GM19452 (cell line): ENCODE results near the gene CCDC141.

Experiments used
- ATAC-seq: cut with Tn5 transposase; IDR thresholded peaks from one replicate; pipeline ENCODE4 v1.9.1; 2021; ENCODE audit not compliant: unreplicated experiment

Gene CCDC141

GRCh38 chr2:178877874-178878273 is 172.1 kb downstream of the CCDC141 start:
- ATAC-seq, result no peak

GRCh38 chr2:178874529-178875240 is 175.3 kb downstream of the CCDC141 start:
- ATAC-seq, result no peak

GRCh38 chr2:178873912-178874311 is 176.0 kb downstream of the CCDC141 start:
- ATAC-seq, result no peak

DNA sequence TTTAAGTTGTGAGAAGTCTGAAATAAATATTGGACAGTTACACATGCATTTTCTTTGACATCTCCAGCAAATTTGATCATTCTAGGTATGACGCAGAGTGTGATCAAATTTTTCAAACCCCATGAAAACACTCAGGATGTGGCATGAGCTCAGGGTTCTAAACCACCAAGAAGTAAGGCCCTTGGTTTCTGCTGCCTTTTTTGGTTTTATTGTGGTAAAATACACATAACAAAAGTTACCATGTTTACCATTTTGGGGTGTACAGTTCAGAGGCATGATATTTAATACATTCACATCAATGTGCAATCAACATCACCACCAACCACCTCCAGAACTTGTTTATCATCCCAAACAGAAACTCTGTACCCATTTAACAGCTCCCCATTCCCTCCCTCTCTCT is 178.4 kb downstream of the CCDC141 start:
- no peak for ATAC-seq

DNA sequence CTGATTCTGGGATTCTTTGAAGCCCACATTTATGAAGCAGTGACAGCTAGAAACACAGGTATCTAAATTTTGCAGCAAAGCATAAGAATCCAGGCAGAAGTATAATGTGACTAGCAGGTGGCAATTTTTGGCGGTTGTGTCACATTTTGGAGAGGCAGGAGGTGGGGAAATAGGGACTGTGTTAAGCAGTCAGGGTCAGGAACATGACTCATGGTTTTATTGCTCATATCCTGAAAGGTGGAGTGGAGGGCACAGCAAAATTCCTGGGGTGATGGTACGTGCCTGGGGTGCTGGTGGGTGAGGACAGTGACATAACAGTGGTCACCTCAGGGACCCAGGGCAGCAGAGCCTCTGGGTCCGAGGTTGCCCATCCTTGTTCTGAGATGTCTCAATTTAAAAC is 179.2 kb downstream of the CCDC141 start:
- ATAC-seq, result no peak

DNA sequence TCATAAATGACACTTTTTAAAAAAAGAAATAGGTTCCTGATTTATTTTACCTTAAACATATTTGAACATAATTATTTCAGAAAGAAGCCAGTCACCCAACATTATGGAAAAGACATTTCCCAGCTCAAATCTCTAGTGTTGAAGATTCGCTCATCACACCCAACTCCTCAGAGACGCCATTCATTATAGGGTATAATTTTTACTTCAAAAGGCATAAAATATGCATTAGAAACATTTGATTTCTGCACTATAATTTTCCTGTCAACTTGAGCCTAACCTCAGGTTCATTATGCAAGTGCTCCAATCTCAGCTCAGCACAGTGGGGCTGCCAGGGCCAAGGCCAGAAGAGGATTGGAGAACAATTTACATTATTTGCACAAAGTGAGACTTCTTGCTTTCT is 183.9 kb downstream of the CCDC141 start:
- ATAC-seq, result no peak

DNA sequence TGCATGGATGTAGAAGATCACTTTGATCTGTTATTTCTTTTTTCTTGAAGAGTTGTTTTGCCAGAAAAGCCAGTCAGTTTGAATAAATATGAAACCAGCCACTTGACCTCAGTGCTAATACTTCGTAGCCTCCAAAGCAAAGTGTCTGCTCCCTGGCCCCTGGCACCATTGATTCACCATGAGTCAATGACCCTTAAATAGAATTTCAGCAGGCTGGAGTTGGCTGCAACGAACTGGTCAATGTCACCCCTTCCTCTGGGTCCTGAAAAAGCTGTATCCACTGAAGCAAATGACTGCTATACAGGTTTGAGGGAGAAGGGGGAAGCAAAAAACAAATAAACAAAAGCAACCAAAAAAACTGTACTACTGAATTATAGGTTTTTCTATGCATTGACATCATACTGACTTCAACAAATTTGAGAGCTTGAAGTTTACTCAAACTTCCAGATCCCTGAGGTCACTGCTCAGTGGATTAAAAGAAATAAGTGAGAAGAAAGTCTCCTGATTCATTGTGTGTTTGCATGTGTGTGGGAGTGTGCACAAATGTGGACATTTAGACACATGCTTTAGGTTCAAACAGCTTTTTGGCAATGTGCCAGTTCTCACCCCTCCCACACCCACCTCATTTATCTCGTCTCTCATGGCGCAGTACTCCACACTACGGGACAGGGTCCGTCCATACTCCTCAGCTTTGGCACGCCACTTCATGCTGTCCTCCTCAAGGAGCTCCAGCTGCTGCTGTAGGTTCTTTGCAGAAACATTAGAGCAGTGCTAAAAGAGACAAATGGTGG is 184.6 kb downstream of the CCDC141 start:
- ATAC-seq, result no peak

DNA sequence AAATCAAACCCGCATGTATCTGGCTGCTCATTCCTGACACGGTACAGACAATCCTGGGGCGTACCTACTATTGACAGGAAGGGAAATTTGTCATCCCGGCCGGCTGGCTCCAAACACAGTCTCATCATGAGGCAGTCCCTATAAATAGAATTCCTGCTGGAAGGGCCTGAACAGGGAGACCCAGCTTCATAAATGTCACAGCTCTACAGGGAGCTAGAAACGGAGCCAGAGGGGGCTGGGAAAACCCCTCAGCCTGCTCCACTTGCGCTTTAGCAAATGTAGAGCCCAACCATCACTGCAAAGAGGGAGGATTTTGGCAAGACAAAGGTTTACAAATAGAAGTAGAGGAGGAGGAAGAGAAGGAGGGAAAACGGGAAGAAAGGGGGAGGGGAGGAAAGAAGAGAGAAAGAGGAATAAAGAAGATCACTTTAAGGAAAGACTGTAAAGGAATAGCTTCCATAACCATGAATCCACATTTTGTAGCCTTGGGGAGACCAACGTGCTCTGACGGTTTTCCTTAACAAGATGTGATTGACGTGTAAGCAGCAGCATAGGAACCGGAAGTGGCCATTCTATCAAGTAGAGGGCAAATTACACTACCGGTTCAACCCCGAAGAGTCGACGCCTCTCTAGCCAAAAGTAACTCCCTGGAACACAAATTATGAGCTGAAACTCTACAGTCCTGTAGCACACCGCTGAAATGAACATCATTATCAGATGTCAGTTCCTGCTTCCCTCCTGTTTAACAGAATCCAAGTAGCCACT is 185.9 kb downstream of the CCDC141 start:
- no peak for ATAC-seq

DNA sequence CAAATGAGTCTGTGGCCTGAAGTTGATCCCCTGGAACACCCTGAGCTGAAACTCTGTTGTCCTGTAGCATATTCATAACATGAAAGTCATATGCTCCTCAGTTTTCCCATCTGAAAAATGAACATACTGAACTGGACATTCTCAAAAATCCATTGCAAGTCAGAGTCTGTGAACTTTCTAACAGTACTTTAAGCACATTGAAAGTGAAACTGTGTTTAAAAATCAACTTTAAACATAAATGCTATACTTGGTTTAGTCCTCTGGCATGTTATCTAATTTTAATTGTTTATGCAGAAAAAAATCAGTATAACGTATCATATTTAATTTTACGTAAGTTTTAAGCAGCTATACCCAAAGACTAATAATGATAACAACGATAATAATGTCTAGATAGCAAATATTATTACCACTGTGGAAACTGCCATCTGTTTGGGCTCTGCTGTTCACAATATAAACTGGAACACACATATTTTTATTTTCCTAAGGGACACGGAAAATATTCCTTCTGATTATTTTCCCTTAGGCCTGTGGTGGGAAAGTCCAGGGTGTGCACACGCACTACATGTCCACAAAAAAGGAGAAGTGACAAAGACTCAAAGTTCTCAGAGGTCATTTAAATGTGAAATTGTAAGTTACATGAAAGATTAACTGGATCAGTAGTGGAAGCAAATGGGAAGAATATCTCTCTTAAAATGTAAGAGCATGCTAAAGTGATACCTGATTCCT is 186.6 kb downstream of the CCDC141 start:
- ATAC-seq, result no peak

- no peak for ATAC-seq
Observed at GRCh38 chr2:178860551-178860950, 189.4 kb downstream of the CCDC141 start.

DNA sequence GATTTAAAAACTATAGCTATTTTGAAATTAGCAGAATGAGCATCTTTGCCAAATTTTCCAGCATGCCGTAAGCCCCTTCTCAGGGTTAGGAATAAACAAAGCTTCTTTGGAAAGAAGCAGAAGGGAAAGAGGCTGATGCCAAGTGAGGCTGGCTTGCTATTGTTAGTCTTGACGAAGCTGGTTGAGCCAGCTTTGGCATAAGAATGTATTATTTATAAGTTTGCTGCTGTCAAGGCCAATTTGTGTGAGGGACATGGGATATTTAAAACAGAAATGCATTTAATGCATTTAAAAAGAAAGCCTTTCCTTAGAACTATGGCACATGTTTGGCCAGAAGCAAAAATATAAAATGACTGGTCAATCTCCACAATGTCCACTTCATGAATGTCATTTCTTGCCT is 190.2 kb downstream of the CCDC141 start:
- no peak for ATAC-seq

DNA sequence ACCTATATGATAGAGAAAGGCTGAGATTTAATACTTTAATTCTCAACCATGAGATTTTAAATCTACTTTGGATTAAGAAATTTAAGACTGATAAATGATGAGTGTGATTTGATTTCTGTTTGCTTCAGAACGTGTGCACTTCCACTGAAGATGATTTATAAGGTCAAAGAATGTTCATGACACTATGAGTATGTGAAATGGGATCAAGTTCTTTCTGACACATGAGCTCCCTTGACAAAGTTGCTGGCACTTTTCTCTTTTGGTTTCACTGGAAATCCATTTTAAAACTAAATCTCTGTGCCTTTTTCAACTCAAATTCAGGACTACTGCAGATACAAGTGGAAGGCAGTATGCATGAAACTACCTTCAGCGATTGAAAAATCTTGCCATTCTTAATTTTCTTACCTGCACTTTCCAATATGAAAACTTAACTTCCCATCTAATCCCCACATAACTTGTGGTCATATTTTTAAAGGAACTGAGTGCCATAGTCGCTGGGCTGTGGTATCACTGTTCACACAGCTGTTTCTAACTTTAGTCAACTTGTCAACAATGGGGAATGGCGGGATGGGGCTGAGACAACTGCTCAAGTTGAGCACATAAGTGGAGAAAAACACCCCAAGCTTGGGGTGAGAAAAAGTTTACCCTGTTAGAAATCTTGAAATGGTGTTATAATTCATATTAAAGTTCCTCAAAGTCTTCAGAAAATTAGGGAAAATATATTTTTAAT is 190.9 kb downstream of the CCDC141 start:
- no peak for ATAC-seq

GRCh38 chr2:178855151-178855550 is 194.8 kb downstream of the CCDC141 start:
- no peak for ATAC-seq

GRCh38 chr2:178848335-178848734 is 201.6 kb downstream of the CCDC141 start:
- ATAC-seq, result no peak

- ATAC-seq, result no peak
Observed at GRCh38 chr2:178846458-178846802, 203.5 kb downstream of the CCDC141 start.

DNA sequence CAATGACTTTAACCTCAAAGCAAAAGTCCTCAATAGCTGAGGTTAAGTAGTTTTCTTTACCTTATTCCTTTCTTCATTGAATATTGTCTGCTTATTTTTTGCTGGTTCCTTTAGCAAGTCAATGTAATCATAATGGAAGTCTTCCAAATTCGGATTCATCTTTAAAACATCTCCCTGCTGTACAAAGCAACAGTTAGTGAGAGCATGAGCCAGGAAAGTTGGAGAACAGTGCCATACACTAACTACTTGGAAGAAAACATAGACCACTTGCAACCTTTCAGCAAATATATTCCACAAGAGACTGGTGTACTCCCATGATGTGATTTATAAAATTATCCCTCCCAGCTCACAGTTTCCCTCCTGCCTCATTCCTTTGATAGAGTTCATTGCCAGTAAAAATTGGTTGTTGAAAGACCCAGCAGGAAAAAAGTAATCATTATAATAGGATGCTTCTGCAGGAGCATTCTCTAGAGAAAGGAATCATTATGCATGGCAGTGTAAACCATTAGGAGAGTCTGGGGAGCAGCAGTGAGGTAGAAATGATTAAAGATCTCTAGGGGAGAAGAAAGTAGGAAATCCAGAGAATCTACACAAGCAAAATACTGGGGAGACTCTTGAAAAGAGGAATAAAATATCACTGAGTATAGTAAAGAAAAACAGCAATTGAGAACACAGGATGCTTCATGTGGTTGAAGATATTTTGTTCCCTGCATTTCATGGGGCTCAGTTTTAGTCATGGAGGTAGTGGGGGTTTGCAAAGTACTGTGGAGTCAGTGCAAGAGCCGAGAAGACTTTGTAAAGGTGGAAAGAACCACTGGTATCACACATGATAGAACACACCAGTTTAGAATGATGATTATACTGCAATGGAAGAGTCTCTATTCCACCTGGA is 204.1 kb downstream of the CCDC141 start:
- ATAC-seq, result no peak

DNA sequence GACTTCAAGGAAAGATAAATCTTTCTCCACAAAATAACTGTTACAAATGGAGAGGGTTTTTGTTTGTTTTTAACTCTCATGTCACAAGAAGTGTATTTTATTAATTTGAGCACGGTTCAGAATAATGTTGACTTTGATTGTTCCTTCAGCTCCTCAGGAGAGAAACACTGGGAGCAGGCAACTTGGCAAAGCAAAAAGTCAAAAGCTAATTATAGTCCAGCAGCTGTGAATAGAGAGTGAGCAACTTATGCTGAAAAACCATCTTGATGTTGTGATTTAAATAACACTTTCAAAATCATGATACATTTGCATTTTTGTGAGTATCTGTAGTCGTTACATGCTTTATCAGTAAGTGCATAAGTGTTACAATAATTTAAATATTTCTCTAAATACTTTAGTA is 205.2 kb downstream of the CCDC141 start:
- no peak for ATAC-seq

- no peak for ATAC-seq
Observed at GRCh38 chr2:178844269-178844668, 205.7 kb downstream of the CCDC141 start.

GRCh38 chr2:178843697-178844096 is 206.2 kb downstream of the CCDC141 start:
- no peak for ATAC-seq

GRCh38 chr2:178836807-178837206 is 213.1 kb downstream of the CCDC141 start:
- ATAC-seq, result no peak
